DMS79 (cell line): Measurements from ENCODE around the gene CD36.

Experiments
- DNase-seq: peaks from one replicate; lab custom pipeline; 2025; lab: John Stamatoyannopoulos, UW

CD36 gene

DNA sequence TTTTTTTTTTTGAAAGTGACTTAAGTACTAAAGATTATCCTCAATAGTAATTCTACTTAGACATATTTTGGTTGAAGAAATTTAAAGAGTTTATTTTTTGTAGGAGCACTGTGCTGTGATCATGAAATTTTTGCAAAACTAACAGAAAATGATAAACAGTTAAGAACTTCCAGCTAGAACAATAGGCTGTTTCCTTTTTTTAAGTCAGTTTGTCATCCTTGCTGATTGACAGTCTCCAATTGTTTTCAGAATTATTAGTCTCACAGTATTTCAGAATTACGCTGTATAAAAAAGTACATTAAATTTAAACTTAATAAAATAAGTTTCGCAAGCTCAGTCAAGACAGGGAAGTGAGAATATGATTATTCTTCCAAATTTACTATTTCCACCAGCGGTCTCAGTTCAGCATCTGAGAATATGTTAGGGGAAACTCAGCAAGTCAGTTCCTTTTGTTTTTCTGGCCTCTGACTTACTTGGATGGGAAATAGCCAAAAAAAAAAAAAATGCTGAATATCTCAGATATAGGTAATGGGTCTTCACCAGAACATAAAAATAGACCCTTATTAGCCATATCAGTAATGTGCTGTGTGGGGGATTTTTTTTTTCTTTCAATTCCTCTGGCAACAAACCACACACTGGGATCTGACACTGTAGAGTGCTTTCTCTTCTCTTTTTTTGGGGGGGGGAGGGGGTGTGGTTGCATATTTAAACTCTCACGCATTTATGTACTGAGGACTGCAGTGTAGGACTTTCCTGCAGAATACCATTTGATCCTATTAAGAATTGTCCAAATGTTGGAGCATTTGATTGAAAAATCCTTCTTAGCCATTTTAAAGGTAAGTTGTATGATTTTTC, at the start of gene CD36:
TSS of gene CD36 (plus strand) at position 732 of the 855 bp plus-strand sequence. CDS start 8,099 bp downstream, outside the sequence.
- no peak for DNase-seq

GRCh38 chr7:80589631-80590030, 48.8 kb upstream of the CD36 start:
- no peak for DNase-seq

- no peak for DNase-seq
These were observed 46.8 kb upstream of the CD36 start for GRCh38 chr7:80591654-80592053.

GRCh38 chr7:80593869-80594586, 44.4 kb upstream of the CD36 start:
- DNase-seq, result no peak

- DNase-seq, result no peak
These were observed 41.4 kb upstream of the CD36 start for GRCh38 chr7:80596933-80597517.

DNA sequence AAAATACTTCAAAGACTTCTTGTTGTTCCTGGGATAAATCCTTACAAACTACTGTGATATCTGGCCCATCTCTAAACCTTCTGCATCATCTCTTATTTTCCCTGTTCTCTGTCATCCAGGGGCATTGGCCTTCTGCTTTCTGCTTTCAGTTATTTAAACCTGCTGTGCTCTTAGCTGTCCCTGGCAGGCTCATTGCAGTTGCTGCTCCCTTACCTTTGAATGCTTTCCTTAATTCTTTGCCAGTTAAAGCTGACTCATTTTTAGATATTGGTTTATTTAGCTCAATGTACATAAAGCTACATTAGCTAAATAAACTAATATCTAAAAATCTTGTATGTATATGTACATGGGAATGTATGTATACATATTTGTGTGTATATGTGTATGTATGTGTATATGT, 40.6 kb upstream of the CD36 start:
- no peak for DNase-seq

GRCh38 chr7:80600046-80600445, 38.4 kb upstream of the CD36 start:
- DNase-seq, result no peak

- DNase-seq, result no peak
These were observed 36.4 kb upstream of the CD36 start for GRCh38 chr7:80601999-80602398.

- peak; percentile 32 for DNase-seq
These were observed 34.5 kb upstream of the CD36 start for GRCh38 chr7:80603940-80604339.

DNA sequence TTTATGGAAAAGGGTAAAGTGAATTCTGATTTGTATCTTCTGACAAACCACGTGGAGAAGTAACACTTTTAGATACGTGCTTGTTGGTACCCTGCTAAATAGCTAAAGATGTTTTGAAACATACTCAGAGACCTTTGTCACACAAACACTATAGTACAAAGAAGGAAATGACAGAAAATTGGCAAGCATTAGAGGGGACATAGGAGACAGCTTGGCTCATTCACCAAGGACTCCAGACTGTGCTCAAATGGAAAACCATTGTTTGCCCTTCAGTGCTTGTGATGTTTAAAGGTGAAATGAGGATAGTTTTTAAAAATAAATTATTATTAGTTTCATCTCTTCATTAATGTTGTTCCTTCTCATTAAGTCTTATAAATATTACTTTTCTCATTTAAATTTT, 34.0 kb upstream of the CD36 start:
- peak; percentile 36 for DNase-seq

GRCh38 chr7:80607136-80607535, 31.3 kb upstream of the CD36 start:
- no peak for DNase-seq

- DNase-seq, result no peak
These were observed 30.1 kb upstream of the CD36 start for GRCh38 chr7:80608336-80608735.

- DNase-seq, result no peak
These were observed 28.7 kb upstream of the CD36 start for GRCh38 chr7:80609751-80610150.

- DNase-seq, result no peak
These were observed 27.1 kb upstream of the CD36 start for GRCh38 chr7:80611353-80611752.

GRCh38 chr7:80611779-80612178, 26.7 kb upstream of the CD36 start:
- DNase-seq, result no peak

GRCh38 chr7:80612880-80613279, 25.6 kb upstream of the CD36 start:
- DNase-seq, result no peak

DNA sequence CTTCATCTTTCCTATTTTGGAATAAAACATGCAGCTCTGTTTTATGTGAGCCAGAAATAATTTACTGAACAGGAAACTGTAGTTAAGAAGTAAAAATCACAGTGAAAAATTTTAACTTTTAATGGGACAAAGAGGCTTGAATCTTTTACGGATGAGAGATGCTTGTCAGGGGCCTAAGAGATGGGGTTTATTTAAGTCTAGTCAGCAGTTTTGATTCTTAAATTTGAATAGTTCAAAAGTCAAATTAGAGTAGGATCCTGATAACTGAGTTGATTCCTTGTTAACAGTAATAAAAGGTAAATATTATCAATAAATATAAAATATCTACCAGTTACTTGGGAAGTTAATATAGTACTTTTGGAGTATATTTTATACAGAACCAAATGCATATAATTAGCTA, 24.9 kb upstream of the CD36 start:
- DNase-seq, result no peak

GRCh38 chr7:80614851-80615271, 23.6 kb upstream of the CD36 start:
- DNase-seq, result no peak

GRCh38 chr7:80618096-80618495, 20.3 kb upstream of the CD36 start:
- DNase-seq, result no peak

DNA sequence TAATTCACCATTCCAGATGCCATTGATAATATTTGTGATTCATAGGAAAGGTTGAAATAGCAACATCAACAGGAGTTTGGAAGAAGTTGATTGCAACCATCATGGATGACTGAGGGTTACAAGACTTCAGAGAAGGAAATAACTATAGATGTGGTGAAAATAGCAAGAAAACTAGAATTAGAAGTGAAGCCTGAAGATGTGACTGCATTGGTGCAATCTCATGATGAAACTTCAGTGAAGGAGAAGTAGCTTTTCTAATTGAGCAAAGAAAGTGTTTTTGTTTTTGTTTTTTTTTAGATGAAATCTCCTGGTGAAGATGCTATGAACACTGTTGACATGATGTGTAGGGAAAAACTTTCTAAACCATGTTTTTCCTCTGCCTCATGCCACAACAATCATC, 18.7 kb upstream of the CD36 start:
- no peak for DNase-seq

DNA sequence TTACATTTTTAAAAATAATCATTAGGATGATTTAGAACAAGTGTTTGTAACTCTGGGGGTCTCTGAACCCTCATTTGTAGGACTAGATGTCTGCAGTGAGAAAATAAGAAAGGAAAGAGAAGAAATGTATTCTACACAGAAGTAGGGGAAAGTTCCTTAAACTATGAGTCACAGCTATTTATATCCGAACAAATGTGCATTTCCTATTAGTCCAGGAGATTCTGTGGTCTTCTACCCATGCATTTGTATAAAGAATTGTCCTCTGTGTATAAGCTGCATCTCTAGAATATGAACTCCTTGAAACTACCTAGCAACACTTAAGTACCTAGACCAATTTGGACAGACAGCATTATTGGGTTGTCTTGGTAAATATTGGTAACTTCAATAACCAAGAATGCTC, 15.9 kb upstream of the CD36 start:
- DNase-seq, result no peak

DNA sequence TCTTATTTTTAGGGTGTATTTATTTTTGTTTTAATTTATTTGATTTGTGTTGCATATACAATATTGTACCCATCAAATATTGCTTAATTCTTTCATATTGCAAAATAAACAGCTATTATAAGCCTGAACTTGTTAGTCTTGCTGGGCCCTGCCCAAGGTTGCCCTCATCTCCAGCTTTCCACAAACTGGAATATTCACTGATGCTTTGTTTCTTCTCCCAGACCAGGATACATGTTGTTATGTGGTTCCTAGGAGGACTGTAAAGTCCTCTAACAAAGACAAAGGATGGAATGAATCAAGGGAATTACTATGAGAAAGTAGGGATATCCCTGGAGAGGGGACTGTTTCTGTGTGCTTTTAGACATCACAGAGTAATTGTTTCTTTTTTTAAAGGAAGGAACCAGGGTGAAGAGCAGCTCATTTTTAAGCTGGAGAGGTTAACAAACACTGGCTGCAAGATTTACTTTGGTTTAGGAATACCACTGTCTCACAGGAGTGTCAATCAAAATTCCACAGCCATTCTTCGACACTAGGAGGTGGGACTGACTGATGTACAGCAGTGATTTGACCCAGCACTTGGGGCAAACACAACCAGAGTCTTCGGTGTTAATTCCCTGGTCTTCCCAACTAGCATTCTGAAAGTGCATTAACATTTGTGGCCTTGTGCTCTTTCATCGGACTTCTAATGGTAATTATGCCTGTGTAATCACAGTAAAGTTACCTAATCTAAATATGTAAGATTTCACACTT, 14.8 kb upstream of the CD36 start:
- DNase-seq, result no peak
